NCI-H146 treated with DMSO at 0.1 percent for 48 hours (cell line): Measurements from ENCODE around the gene CCL20.
"Not testable (repeated sequence)": the region's sequence is repeated elsewhere in the genome, so short reads cannot be mapped to it uniquely, and the experiment has no call there.

Experiments used
- DNase-seq: peaks from one replicate; lab custom pipeline; 2025; ENCODE audit not compliant: unreplicated experiment; lab: John Stamatoyannopoulos, UW

The CCL20 gene

GRCh38 chr2:227813562-227814353, at the start of gene CCL20:
CCL20 (plus strand) TSS chr2:227813842; CDS start chr2:227813912, 70 bp downstream.
- no peak for DNase-seq

GRCh38 chr2:227765788-227766372, 47.8 kb upstream of the CCL20 start:
- DNase-seq = no peak

GRCh38 chr2:227766373-227766883, 47.2 kb upstream of the CCL20 start:
- no peak for DNase-seq

- DNase-seq = no peak
Measured at GRCh38 chr2:227767830-227768229, 45.8 kb upstream of the CCL20 start.

- DNase-seq = no peak
Measured at GRCh38 chr2:227772197-227772661, 41.4 kb upstream of the CCL20 start.

GRCh38 chr2:227772932-227773331, 40.7 kb upstream of the CCL20 start:
- no peak for DNase-seq

- DNase-seq = no peak
Measured at GRCh38 chr2:227774011-227774624, 39.5 kb upstream of the CCL20 start.

- no peak for DNase-seq
Measured at GRCh38 chr2:227774895-227775842, 38.5 kb upstream of the CCL20 start.

GRCh38 chr2:227780981-227781615, 32.5 kb upstream of the CCL20 start:
- no peak for DNase-seq

- no peak for DNase-seq
Measured at GRCh38 chr2:227781841-227782240, 31.8 kb upstream of the CCL20 start.

- no peak for DNase-seq
Measured at GRCh38 chr2:227782804-227783203, 30.8 kb upstream of the CCL20 start.

GRCh38 chr2:227783404-227784138, 30.1 kb upstream of the CCL20 start:
- DNase-seq = no peak

- DNase-seq = no peak
Measured at GRCh38 chr2:227785293-227785692, 28.3 kb upstream of the CCL20 start.

GRCh38 chr2:227788561-227789018, 25.1 kb upstream of the CCL20 start:
- DNase-seq = no peak

- DNase-seq = no peak
Measured at GRCh38 chr2:227789803-227790202, 23.8 kb upstream of the CCL20 start.

- DNase-seq = no peak
Measured at GRCh38 chr2:227793148-227793712, 20.4 kb upstream of the CCL20 start.

- no peak for DNase-seq
Measured at GRCh38 chr2:227796045-227796711, 17.5 kb upstream of the CCL20 start.

GRCh38 chr2:227796768-227797167, 16.9 kb upstream of the CCL20 start:
- DNase-seq = not testable (repeated sequence)

GRCh38 chr2:227799202-227799601, 14.4 kb upstream of the CCL20 start:
- no peak for DNase-seq
